ENCODE data around the gene ELK1.
A peak's percentile ranks its signal among the peaks of the same experiment; 100 is the strongest.
"Not testable (repeated sequence)": the region's sequence is repeated elsewhere in the genome, so short reads cannot be mapped to it uniquely, and the experiment has no call there.

ELK1 gene

DNA sequence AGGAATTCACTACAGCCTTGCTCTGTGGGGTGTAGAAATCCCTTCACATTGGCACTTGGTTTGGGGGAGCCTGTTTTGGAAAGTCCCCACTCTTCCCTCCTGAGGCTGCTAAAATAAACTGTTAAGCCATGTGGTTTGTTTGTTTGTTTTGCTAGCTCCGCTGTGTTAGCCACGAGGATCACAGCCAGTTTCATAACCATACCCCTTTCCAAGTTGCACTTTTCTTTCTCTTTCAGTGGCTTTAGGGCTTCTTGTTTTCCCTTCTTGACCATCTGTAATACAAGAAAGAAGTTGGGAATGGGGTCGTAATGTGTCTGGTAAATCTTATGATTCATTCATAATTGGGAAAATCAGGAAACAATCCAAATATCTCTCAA lies 33.5 kb upstream of the ELK1 start:
- Histone ChIP-seq H3K4me3 (ENCODE audit: low read depth, low read length) (no peak overlapping the region), H3K36me3 (ENCODE audit: control insufficient read depth in 2 of 2, insufficient read depth in 1 of 2, low read length in 2 of 2) (no peaks in the 10 kb centered on the region), H3K9me3 (ENCODE audit: control insufficient read depth, insufficient read depth, low read depth, low read length) (no peaks in the 10 kb centered on the region), H3K27ac (ENCODE audit: extremely low read depth, low read depth, low read length) (no peak overlapping the region), H3K4me1 (ENCODE audit: control insufficient read depth, insufficient read depth, low read length) (no peaks in the 10 kb centered on the region)
- no peak for TF ChIP-seq ZNF138 (tag by site-specific recombination; IDR thresholded peaks at IDR 0.05; ENCODE audit: borderline replicate concordance)
- CTCF ChIA-PET = interaction anchor here (0.5 kb wide), 1 partner anchor 887 kb away, joined by 3 read pairs; no protein-coding TSS in a partner anchor
- POLR2A ChIA-PET = no interaction called here

DNA sequence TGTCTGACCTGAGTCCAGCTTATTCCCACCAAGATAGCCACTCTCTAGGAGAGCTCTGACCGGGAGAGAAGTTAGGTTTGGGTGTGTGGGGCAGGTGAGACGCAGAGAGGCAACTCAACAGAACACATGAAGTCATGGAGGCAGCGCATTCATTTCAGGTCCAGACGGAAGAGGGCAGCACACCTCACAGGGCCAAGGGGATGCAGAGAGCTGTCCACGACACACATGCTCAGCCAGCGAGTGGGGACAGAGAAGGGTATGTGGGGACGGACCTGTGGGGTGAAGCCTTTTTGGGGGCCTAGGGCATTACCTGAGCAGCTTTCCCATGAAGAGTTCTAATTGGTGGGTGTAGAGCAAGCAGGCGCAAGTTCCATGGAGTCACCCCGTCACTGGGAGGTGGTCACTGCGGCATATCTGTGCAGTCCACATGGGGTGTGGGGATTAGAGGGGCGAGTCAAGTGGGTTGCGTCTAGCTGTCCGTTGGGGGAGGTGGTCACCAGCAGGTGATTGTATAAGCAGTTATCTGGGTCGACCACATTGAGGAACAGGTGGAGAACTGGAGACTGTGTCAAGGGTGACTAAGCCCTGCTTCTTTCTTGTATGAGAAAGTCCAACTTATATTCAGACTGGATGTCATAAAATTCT lies 32.9 kb upstream of the ELK1 start:
- TF ChIP-seq, protein P1, sequence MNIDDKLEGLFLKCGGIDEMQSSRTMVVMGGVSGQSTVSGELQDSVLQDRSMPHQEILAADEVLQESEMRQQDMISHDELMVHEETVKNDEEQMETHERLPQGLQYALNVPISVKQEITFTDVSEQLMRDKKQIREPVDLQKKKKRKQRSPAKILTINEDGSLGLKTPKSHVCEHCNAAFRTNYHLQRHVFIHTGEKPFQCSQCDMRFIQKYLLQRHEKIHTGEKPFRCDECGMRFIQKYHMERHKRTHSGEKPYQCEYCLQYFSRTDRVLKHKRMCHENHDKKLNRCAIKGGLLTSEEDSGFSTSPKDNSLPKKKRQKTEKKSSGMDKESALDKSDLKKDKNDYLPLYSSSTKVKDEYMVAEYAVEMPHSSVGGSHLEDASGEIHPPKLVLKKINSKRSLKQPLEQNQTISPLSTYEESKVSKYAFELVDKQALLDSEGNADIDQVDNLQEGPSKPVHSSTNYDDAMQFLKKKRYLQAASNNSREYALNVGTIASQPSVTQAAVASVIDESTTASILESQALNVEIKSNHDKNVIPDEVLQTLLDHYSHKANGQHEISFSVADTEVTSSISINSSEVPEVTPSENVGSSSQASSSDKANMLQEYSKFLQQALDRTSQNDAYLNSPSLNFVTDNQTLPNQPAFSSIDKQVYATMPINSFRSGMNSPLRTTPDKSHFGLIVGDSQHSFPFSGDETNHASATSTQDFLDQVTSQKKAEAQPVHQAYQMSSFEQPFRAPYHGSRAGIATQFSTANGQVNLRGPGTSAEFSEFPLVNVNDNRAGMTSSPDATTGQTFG (tag by site-specific recombination; IDR thresholded peaks at IDR 0.05; ENCODE audit: borderline replicate concordance) = no peak
- TF ChIP-seq ZFP37 (tag by site-specific recombination; IDR thresholded peaks at IDR 0.05) (no peak), ZNF433 (tag by site-specific recombination; IDR thresholded peaks at IDR 0.05; ENCODE audit: low read depth) (no peak), ZNF654 (tag by site-specific recombination; IDR thresholded peaks at IDR 0.05; ENCODE audit: low read depth) (no peak), ZNF544 (tag by site-specific recombination; IDR thresholded peaks at IDR 0.05) (no peak), TRIM28 (IDR thresholded peaks at IDR 0.05; ENCODE audit: borderline replicate concordance, low read length) (no peak), ZEB2 (tag by site-specific recombination; IDR thresholded peaks at IDR 0.05) (no peak), ZNF416 (tag by site-specific recombination; IDR thresholded peaks at IDR 0.05) (no peak), BCL11B (tag by site-specific recombination; IDR thresholded peaks at IDR 0.05; ENCODE audit: low read depth) (no peak), ZNF16 (tag by site-specific recombination; IDR thresholded peaks at IDR 0.05; ENCODE audit: low read depth) (no peak), ZNF623 (tag by site-specific recombination; IDR thresholded peaks at IDR 0.05) (no peak)
- no peak overlapping the region for H3K27ac ChIP-seq (ENCODE audit: extremely low read depth, low read depth, low read length)
- no peaks in the 10 kb centered on the region for H3K9me3 ChIP-seq (ENCODE audit: control insufficient read depth, insufficient read depth, low read depth, low read length)
- CTCF ChIA-PET = interaction anchor here (0.5 kb wide), 1 partner anchor 887 kb away, joined by 3 read pairs; no protein-coding TSS in a partner anchor
- H3K4me3 ChIP-seq (ENCODE audit: low read depth, low read length) = no peak overlapping the region
- POLR2A ChIA-PET = no interaction called here
- H3K4me1 ChIP-seq (ENCODE audit: control insufficient read depth, insufficient read depth, low read length) = no peaks in the 10 kb centered on the region
- H3K36me3 ChIP-seq (ENCODE audit: control insufficient read depth in 2 of 2, insufficient read depth in 1 of 2, low read length in 2 of 2) = no peaks in the 10 kb centered on the region

DNA sequence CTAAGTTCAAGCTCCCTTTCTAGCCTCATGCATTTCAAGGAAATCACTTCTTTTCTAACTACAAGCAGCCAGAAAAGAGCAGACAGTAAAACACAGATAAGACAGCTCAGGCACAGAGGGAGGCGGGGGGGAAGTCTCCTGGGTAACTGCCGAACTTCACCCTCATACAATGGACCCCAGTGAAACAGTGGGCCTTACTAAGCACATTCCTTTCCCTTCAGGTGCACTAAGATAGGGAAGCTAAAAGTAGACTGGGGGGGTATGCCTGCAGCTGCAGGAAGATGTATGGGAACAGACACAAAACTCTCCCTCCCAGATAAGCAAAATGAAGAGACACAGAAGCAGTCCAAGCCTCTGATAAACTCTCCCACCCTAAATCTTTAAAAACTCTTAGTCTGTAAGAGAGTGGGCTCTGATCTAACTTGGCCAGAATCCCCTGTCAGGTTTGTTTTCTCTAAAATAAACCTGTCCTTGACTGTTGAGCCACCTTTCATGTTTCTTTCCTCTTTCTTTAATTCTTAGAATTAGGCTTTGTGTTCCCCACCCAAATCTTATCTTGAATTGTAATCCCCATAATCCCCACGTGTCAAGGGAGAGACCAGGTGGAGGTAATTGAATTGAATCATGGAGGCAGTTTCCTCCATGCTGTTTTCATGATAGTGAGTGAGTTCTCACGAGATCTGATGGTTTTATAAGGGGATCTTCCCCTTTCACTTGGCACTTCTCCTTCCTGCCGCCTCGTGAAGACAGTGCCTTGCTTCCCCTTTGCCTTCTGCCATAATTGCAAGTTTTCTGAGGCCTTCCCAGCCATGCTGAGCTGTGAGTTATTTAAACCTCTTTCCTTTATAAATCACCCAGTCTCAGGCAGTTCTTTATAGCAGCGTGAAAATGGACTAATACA lies 25.8 kb upstream of the ELK1 start:
- POLR2A ChIA-PET; H3K9me3 ChIP-seq (ENCODE audit: control insufficient read depth, insufficient read depth, low read depth, low read length); H3K4me3 ChIP-seq (ENCODE audit: low read depth, low read length); H3K4me1 ChIP-seq (ENCODE audit: control insufficient read depth, insufficient read depth, low read length); H3K36me3 ChIP-seq (ENCODE audit: control insufficient read depth in 2 of 2, insufficient read depth in 1 of 2, low read length in 2 of 2); CTCF ChIA-PET; H3K27ac ChIP-seq (ENCODE audit: extremely low read depth, low read depth, low read length): not testable (repeated sequence)
- TF ChIP-seq, protein P2, sequence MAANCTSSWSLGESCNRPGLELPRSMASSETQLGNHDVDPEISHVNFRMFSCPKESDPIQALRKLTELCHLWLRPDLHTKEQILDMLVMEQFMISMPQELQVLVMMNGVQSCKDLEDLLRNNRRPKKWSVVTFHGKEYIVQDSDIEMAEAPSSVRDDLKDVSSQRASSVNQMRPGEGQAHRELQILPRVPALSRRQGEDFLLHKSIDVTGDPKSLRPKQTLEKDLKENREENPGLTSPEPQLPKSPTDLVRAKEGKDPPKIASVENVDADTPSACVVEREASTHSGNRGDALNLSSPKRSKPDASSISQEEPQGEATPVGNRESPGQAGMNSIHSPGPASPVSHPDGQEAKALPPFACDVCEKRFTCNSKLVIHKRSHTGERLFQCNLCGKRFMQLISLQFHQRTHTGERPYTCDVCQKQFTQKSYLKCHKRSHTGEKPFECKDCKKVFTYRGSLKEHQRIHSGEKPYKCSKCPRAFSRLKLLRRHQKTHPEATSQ (tag by site-specific recombination; IDR thresholded peaks at IDR 0.05) = 0 out of 2 replicates have a peak, but pooled peaks have one; percentile 30

DNA sequence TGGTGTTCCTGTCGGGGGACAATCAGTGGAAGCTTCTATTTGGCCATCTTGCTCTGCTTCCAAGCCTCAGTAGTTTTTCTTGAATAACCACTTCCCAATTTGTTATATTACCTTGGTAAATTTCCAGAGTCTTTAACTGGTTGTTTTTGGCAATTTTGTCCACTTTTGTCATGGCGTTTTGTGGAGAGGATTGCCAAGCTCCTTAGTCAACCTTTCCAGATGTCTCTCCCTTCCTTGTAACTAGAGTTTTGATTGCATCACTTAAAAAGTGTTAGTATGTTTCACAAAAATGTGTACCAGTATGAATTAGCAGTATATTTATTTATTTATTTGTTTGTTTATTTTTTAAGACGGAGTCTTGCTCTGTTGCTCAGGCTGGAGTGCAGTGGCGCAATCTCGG lies 24.4 kb upstream of the ELK1 start:
- no peak for TF ChIP-seq ZFP41 (tag by site-specific recombination; IDR thresholded peaks at IDR 0.05; ENCODE audit: borderline replicate concordance)
- ChIA-PET CTCF (no interaction called here), POLR2A (no interaction called here)
- H3K4me3 ChIP-seq (ENCODE audit: low read depth, low read length) = no peak overlapping the region
- H3K36me3 ChIP-seq (ENCODE audit: control insufficient read depth in 2 of 2, insufficient read depth in 1 of 2, low read length in 2 of 2) = no peaks in the 10 kb centered on the region
- H3K9me3 ChIP-seq (ENCODE audit: control insufficient read depth, insufficient read depth, low read depth, low read length) = no peaks in the 10 kb centered on the region
- no peak overlapping the region for H3K27ac ChIP-seq (ENCODE audit: extremely low read depth, low read depth, low read length)
- no peaks in the 10 kb centered on the region for H3K4me1 ChIP-seq (ENCODE audit: control insufficient read depth, insufficient read depth, low read length)

DNA sequence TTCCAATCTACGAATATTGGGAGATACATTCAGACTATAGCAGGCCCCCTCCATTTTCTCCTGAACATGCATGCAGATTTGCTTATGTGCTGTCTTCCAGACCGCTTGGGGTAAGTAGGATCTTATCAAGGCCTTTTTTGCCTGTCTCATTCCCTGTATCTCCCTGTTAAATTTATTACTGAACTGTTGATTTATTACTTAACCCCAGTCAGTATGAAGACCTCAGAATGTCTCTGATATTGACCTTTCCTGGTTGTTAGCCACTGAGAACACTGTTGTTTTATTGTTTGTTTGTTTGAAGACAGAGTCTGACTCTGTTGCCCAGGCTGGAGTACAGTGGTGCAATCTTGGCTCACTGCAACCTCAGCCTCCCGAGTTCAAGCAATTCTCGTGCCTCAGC lies 15.4 kb upstream of the ELK1 start:
- H3K36me3 ChIP-seq (ENCODE audit: control insufficient read depth in 2 of 2, insufficient read depth in 1 of 2, low read length in 2 of 2); H3K4me1 ChIP-seq (ENCODE audit: control insufficient read depth, insufficient read depth, low read length); H3K9me3 ChIP-seq (ENCODE audit: control insufficient read depth, insufficient read depth, low read depth, low read length); CTCF ChIA-PET; H3K4me3 ChIP-seq (ENCODE audit: low read depth, low read length); H3K27ac ChIP-seq (ENCODE audit: extremely low read depth, low read depth, low read length); POLR2A ChIA-PET: not testable (repeated sequence)
